Spinal cord (tissue), 10 donors: ENCODE data around the gene ZFHX3. TPM values are rescaled to one million over a fixed set of nuclear protein-coding genes. Genes with fewer than 3 reads are reported as not detected.

Experiments
- DNase-seq, 6 donors: peaks; one replicate each; pipeline versions ENCODE4 v3.0.0 to v3.0.0-alpha.2; 2013 to 2015; ENCODE audit warnings: low spot score in 6 of 6, low read depth in 4 of 6
- H3K27ac ChIP-seq: one replicate; pipeline ENCODE4 v1.5.1; 2013; ENCODE audit warnings: low read depth, low read length, control low read depth
- H3K27me3 ChIP-seq: one replicate; pipeline ENCODE4 v1.6.1; 2013; ENCODE audit warnings: low read length; ENCODE audit not compliant: control insufficient read depth, insufficient read depth
- H3K36me3 ChIP-seq: one replicate; pipeline ENCODE4 v1.6.1; 2013; ENCODE audit warnings: low read length; ENCODE audit not compliant: control insufficient read depth, insufficient read depth
- H3K4me1 ChIP-seq: one replicate; pipeline ENCODE4 v1.6.1; 2013; ENCODE audit warnings: low read length; ENCODE audit not compliant: control insufficient read depth, insufficient read depth
- H3K4me3 ChIP-seq: one replicate; pipeline ENCODE4 v1.5.1; 2013; ENCODE audit warnings: low read depth, low read length, control low read depth
- H3K9me3 ChIP-seq: one replicate; pipeline ENCODE4 v1.6.1; 2013; ENCODE audit warnings: low read length; ENCODE audit not compliant: control insufficient read depth, insufficient read depth
- WGBS: methylation state at CpG from one replicate; pipeline ENCODE4 v1.1.5; 2013; ENCODE audit warnings: missing lambda C conversion rate; ENCODE audit not compliant: insufficient coverage; 5-methylcytosine and 5-hydroxymethylcytosine counted together
- polyA plus RNA-seq, 2 donors: library from polyadenylated mRNA; unstranded; fragments of 120-200 nt; gene quantifications; one replicate each; pipeline ENCODE4 v1.2.1, GENCODE V29; 2013; ENCODE audit not compliant: insufficient read length in 2 of 2
- total RNA-seq, 2 donors: library from RNA; depleted of rRNA in 1 of 2; stranded (reverse); fragments of 120-200 nt in 1 of 2; fragments of >200 nt in 1 of 2; gene quantifications; one replicate each; pipeline versions ENCODE4 v1.2.3 to v1.2.4, GENCODE V29; 2013 to 2014
- donor health status: healthy.

The ZFHX3 gene
- total and polyA plus RNA-seq, 4 donors = 10.7 to 16.6 (median 13.1) TPM

DNA sequence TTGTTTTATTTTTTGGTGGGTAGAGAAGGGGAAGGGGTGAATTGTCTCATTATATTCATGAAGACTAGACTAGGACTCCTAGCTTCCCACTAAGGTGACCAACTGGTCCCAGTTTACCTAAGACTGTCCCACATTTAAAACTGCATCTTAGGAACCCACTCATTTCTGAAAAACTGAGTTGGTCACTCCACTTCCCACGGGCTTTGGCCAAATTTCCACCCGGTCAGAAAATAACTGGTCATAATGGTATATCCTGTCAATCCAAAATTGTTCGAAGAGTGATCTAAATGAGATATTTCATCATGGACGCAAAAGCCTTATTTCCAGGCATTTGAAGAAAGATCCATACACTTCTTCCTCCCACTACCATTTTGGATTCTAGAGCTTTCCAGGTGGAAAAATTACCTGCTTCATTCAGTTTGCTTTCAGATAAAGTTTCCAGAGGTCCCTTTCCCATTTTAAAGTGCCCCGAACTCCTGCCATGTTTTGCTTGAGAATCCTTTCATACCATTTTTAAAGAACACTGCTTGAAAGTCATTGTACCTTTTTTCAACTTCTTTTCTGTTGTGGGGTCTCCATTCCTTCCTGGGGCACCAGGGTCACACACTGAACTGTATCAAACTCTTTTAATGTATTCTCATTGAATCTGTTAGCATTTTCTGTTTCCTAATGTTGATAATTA is 21.8 kb upstream of the ZFHX3 start:
- H3K27ac ChIP-seq = peak overlapping the region; percentile 90
- H3K4me3 ChIP-seq = no peak overlapping the region
- H3K27me3 ChIP-seq = peaks cover 65% of the 10 kb centered on the region
- H3K36me3 ChIP-seq = no peaks in the 10 kb centered on the region
- no peaks in the 10 kb centered on the region for H3K9me3 ChIP-seq
- H3K4me1 ChIP-seq = peaks cover 47% of the 10 kb centered on the region
- 82% methylated on average over 4 of the region's 5 CpGs for WGBS
- DNase-seq = peak in 1 of 6 donors; percentile 5

- no peaks in the 10 kb centered on the region for H3K9me3 ChIP-seq
- DNase-seq = peak in 2 of 6 donors; percentile 21 to 58
- H3K27ac ChIP-seq = peak overlapping the region; percentile 90
- no peak overlapping the region for H3K4me3 ChIP-seq
- peaks cover 55% of the 10 kb centered on the region for H3K4me1 ChIP-seq
- peaks cover 75% of the 10 kb centered on the region for H3K27me3 ChIP-seq
- WGBS = 85% methylated on average over 6 of the region's 12 CpGs
- no peaks in the 10 kb centered on the region for H3K36me3 ChIP-seq
These were observed 20.8 kb upstream of the ZFHX3 start for GRCh38 chr16:73068541-73069401.

- no CpG with 5 or more reads among the region's 5 CpGs for WGBS
- H3K4me3 ChIP-seq = no peak overlapping the region
- DNase-seq = no peak
- H3K27me3 ChIP-seq = peaks cover 84% of the 10 kb centered on the region
- H3K9me3 ChIP-seq = no peaks in the 10 kb centered on the region
- H3K4me1 ChIP-seq = peaks cover 63% of the 10 kb centered on the region
- peak overlapping the region; percentile 90 for H3K27ac ChIP-seq
- no peaks in the 10 kb centered on the region for H3K36me3 ChIP-seq
These were observed 20.0 kb upstream of the ZFHX3 start for GRCh38 chr16:73067671-73068540.

DNA sequence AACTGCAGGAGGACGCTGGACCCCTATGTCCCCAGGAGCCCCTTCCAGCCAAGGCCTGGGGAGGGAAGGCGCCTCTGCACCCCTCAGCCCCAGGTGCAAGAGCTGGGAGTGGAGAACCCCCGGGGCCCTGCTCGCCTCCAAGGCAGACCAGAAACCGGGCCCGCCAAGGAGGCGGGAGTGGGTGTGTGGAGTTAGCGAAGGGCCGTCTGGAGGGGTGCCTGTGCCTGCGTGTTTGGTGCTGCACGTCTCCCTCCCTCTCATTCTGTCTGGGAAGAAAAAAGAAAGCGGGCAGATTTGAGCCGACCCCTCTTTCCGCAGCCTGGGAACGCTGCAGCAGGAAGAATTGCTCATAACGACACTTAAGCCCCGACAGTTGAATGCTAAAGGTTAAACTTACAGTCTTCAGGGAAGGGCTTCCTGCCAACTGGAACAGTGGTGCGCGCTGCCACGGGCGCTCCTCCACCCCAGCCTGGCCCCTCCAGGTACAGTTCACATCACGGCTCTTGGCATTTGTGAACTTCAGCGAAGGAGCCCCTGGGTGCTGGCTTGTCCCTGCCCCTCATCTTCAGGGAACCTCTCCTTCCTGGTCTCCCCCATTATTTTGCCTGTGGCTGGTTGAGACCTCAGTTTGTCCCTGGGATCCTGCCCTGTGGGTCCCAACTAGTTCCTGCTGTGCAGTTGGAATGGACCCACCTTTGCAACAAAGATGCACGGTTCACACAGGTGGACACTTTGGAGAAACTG is 19.2 kb upstream of the ZFHX3 start:
- H3K27ac ChIP-seq = peak overlapping the region; percentile 67
- H3K27me3 ChIP-seq = peaks cover 92% of the 10 kb centered on the region
- H3K4me3 ChIP-seq = no peak overlapping the region
- 11% methylated on average over 20 of the region's 24 CpGs for WGBS
- no peaks in the 10 kb centered on the region for H3K36me3 ChIP-seq
- H3K9me3 ChIP-seq = no peaks in the 10 kb centered on the region
- peak in 2 of 6 donors; percentile 57 to 60 for DNase-seq
- H3K4me1 ChIP-seq = peaks cover 67% of the 10 kb centered on the region

DNA sequence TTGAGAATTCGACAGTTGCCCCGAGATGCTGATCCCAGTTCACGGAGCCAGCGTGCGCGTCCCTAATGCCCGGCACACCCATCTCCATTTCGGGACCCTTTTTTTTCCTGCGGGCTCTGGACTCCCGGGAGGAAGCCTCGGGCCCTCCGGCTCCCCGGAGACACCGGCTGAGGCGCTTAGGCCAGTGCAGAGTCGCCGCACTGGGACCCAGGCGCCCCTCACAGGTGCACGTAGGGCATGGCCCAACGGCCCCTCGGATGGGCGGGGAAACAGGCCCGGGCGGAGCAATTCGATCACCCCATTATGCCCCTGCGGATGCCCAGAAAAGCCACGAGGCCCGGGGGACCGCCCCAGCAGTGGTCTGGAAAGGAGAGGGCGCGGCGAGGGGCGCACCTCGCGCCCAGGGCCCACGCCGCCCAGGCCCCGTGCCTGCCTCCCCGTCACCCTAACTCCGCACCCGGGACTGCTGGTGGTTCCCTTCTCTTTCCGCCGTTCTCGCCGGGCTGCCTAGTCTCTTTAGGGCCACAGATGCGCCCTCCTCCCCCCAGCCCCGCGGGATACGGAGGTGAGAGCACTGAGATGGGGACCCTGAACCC is 18.5 kb upstream of the ZFHX3 start:
- peak overlapping the region; percentile 67 for H3K27ac ChIP-seq
- 6% methylated on average over 47 of the region's 49 CpGs for WGBS
- DNase-seq = peak in 1 of 6 donors; percentile 49
- peak overlapping the region; percentile 29 for H3K4me3 ChIP-seq
- H3K9me3 ChIP-seq = no peaks in the 10 kb centered on the region
- H3K4me1 ChIP-seq = peaks cover 62% of the 10 kb centered on the region
- H3K36me3 ChIP-seq = no peaks in the 10 kb centered on the region
- peaks cover 95% of the 10 kb centered on the region for H3K27me3 ChIP-seq

GRCh38 chr16:73065632-73066330 is 17.9 kb upstream of the ZFHX3 start:
- H3K27ac ChIP-seq = peak overlapping the region; percentile 65
- 2% methylated on average over 36 of the region's 43 CpGs for WGBS
- peaks cover 56% of the 10 kb centered on the region for H3K4me1 ChIP-seq

DNA sequence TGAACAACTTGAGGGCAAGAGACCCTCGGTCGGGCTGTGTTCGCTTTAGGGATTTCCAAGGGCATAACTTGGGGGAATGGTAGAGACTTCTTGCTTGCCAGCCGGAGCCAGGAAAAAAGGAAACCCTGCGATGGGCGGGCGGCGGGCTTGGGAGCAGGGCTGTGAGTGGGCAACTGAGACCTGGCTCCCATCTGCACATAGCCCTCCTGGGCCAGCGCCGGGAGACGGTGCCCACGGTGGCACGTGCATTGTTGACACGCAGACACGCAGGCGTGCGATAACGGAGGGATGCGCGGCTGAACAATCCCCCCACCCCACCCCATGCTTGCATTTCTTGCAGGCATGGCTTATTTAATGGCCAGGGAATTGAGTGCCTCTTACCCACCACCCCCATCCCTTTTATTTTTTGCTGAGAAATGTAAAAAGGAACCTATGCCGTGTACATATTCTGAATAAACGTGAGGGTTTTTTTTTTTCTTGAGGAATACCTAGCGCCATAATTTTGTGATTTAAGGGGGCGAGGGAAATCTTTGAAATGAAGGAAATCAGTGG is 17.1 kb upstream of the ZFHX3 start:
- WGBS = 8% methylated on average over 20 of the region's 24 CpGs
- Histone ChIP-seq H3K4me1 (peaks cover 51% of the 10 kb centered on the region), H3K4me3 (no peak overlapping the region), H3K27me3 (peaks cover 100% of the 10 kb centered on the region), H3K27ac (peak overlapping the region; percentile 65), H3K36me3 (no peaks in the 10 kb centered on the region), H3K9me3 (no peaks in the 10 kb centered on the region)
- DNase-seq = peak in 2 of 6 donors; percentile 45 to 47

More at GRCh38 chr16:73065632-73066330, 17.9 kb upstream of the ZFHX3 start:
- DNase-seq = peak in 2 of 6 donors; percentile 55 to 57
- H3K36me3 ChIP-seq = no peaks in the 10 kb centered on the region
- peaks cover 98% of the 10 kb centered on the region for H3K27me3 ChIP-seq
- peak overlapping the region; percentile 29 for H3K4me3 ChIP-seq
- no peaks in the 10 kb centered on the region for H3K9me3 ChIP-seq
